ENCODE measurements around the gene SEPTIN6.
A peak's percentile ranks its signal among the peaks of the same experiment; 100 is the strongest.
"Not testable (repeated sequence)": the region's sequence is repeated elsewhere in the genome, so short reads cannot be mapped to it uniquely, and the experiment has no call there.

Gene SEPTIN6

GRCh38 chrX:119690921-119691716, 1.8 kb downstream of the SEPTIN6 start:
- peak in 3 of 4 experiments; percentile 4 to 57 (median 20) for DNase-seq

DNA sequence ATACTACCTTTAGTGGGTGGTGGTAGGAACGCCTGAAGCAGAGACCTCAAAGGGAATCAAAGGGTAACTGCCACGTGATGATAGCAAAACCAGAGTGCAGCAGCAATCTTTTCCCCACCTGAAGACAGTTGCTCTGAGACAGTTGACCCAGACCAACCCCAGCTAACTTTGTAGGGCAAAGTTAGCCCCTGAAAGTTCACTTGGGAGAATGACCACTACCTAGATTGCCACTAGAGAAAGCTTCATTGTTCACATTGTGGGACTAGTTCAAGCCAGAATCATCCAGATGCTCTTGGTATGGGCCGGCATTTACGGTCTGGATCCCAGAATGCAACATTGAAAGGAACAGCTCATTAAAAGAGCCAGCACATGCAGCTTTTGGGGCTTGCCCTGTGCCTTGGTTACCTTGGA, 4.1 kb downstream of the SEPTIN6 start:
- no peak for DNase-seq

- DNase-seq = no peak
Observed at GRCh38 chrX:119687661-119688413, 5.1 kb downstream of the SEPTIN6 start.

GRCh38 chrX:119686087-119686691, 6.8 kb downstream of the SEPTIN6 start:
- DNase-seq = no peak

GRCh38 chrX:119685225-119686066, 7.5 kb downstream of the SEPTIN6 start:
- DNase-seq = no peak

DNA sequence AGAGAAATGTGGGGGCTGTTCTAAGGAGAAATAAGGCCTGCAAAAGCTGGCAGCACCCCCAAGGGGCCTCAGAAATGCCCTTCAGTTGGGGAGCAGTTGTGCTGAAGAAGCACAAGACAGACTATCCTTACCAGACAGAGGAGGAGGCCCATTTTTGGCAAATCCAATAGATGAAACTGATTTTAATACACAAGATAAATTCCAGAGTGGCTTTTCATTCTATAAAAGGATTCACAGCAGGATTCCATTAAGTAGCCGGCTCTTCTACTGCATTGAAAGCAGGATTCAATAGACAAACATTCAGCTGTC, 8.1 kb downstream of the SEPTIN6 start:
- no peak for DNase-seq

GRCh38 chrX:119684312-119684711, 8.7 kb downstream of the SEPTIN6 start:
- DNase-seq = not testable (repeated sequence)

GRCh38 chrX:119682019-119682989, 10.7 kb downstream of the SEPTIN6 start:
- peak in 1 of 4 experiments; percentile 19 for DNase-seq

DNA sequence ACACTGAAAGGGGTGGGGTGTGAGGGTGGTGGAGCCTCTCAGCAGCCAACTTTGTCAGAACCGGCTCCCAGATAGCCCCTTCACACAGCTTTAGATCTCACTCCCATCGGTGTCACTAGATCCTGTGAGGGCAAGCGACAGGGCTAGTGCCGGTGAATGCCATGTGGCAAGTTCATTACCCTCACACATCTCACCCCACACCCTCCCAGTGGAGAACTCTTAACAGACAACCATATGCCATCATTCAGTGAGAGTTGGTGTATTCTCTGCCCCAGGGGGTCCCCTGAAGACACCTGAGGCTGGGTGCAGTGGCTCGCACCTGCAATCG, 15.3 kb downstream of the SEPTIN6 start:
- no peak for DNase-seq

DNA sequence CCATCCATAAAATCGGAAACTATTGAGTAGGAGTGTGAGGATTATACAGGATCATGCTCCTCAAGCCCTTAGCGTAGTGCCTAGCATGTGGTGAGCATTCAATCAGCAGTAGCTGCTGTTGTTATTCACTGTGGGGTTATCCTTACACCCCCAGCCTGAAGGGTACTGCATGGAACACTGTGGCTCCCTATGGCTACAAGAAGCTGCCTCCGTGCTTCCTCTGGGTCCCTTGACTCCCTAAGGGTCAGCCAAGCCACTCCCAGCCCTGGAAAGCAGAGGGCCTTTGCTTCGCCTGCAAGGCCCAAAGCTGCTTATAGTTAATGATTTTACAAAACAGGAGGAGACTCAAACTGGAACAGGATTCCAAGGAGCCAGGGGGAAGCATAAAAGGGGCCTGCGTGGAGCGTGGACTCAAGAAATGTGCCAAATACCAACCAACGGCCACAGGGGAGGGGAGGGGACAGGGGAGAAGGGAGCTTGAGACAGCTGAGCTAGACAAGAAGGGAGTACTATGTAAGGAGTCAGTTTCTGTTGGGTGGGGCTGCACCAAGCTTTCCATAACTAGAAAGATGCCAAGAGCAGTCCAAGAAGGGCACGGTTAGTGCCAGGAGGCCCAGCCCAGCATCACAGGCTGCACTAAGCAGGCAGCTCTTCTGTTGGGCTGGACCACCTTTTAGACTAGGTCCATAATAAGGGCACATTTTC, 15.9 kb downstream of the SEPTIN6 start:
- no peak for DNase-seq

DNA sequence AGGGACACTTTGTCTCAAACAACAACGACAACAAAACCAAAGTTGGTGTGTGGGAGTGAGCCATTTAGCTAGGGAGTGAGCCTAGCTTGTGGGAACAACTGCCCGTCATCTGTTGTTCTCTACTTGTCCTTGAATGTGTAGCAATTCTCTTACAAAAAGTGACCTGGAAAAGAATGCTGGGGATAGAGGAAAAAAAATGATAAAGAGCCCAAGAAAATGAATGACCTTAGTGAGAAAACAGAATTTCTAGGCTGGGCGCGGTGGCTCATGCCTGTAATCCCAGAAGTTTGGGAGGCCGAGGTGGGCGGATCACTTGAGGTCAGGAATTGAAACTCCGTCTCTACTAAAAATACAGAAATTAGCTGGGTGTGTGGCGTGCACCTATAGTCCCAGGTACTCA, 19.6 kb downstream of the SEPTIN6 start:
- DNase-seq = no peak

GRCh38 chrX:119672426-119672825, 20.5 kb downstream of the SEPTIN6 start:
- DNase-seq = no peak

- DNase-seq = no peak
Observed at GRCh38 chrX:119669424-119670037, 23.4 kb downstream of the SEPTIN6 start.

DNA sequence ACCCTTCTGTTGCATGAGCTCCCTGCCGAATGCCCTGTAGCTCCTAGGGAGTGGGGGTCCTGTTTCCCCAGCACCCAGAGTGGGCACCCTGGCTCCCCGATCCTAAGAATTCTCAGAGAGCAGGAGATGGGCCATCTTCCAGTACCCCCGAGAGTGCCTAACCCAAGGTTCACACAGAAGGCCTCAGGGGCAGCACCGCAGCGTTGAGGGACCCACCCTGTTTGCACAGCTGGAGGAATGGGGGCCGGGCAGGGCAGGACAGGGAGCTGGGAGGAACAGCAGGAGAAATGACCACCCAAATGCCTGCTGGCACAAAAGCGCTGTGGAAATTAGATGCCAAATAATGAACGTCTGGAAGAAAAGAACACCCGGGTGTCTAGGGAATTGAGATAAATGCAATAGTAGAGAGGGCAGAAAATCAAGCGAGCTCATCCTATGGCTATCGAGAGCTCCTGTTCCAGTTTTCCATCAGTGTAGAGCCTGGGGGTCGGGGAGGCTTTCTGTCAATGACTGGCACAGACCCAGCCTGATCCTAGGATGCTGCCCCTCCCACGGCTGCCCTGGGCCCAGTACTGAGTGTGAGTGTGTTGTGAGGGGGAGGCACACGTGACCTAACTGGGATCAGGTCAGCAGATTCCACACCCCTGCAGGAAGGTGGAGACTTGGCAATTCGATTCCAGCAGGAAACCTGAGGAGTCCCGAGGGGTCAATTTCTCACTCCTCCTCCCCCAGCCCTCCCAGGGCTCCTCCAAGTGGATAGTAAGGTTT, 25.7 kb downstream of the SEPTIN6 start:
- no peak for DNase-seq

DNA sequence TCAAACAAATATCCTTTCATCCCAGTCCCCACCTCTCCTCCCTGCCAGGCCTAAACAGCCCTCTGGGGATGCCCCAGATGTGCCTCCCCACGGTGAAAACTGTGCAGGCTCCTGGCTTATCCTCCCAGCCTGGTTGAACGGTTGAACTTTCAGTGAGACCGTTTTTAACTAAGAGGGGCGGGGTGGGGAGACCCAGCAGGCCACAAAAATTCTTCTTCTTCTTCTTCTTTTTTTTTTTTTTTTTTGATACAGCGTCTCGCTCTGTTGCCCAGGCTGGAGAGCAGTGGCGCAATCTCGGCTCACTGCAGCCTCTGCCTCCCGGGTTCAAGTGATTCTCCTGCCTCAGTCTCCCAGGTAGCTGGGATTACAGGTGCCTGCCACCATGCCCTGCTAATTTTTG, 28.1 kb downstream of the SEPTIN6 start:
- not testable (repeated sequence) for DNase-seq

DNA sequence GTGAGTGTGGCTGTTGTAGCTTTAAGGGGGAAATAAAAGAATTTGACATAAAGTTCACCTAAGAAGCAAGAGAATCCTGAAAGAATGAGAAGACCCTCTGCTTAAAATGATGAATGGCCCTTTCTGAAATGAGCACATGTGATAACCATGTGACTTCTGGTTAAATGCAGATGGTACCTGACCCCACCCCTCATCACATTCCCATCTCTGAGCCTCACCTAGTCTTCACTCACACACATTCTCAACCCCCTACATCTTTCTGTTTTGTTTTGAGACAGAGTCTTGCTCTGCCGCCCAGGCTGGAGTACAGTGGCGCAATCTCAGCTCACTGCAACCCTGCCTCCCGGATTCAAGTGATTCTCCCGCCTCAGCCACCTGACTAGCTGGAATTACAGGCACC, 31.5 kb downstream of the SEPTIN6 start:
- no peak for DNase-seq

DNA sequence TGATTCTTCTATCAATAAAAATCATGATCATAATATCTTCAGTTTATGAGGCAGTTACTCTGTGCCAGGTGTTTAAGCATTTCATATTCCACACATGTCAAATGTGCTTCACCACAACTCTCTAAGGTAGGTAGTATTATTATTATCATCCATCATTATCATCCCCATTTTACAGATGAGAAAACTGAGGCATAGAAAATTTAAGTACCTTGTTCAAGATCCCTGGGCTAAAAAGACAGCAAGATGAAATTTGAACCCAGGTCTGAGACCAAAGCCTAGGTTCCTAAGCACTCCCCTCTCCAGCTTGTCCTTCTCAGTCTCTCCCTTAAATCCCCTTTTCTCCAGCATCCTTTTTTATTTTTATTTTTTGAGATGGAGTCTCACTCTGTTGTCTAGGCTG, 33.4 kb downstream of the SEPTIN6 start:
- DNase-seq = no peak

GRCh38 chrX:119655125-119655524, 37.8 kb downstream of the SEPTIN6 start:
- DNase-seq = peak in 2 of 4 experiments; percentile 3 to 4

DNA sequence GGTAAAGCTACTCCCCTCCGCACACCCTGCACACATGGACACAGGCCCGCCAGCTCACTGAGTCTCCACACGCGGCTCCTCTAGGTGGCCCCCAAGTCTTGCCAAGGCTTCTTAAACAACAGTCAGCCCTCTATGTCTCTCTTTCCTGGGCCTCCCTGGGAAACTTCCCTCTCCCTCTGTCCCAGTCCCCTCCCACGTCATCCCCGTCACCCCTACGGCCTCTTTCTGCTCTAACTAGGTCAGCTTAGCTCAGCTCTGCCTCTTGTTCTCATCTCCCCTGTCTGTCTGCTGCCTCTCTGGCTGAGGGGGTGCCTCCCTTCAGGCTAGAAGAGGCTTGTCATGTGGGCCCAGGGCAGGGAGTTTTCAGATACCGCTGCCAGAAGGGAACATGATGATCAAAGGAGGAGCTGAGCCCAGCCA, 38.8 kb downstream of the SEPTIN6 start:
- no peak for DNase-seq

DNA sequence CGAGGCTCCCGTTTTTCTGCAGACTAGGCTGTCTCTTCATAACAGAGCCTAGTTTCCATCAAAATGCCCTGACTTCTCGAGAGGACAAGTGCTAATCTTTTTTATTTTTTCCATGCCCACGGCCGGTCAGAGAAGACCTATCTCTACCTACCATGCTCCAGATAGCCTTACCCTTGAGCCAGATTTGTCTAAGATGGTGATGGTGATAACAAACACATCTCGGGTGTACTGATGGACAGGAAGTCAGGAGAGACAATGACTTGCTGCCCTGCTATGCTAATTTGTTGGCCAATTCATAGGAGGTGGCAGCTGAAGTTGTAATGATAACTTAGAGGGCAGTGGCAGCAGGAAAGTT, 44.6 kb downstream of the SEPTIN6 start:
- no peak for DNase-seq
